Mesothelial cell of epicardium (in vitro differentiated cells): ENCODE results near the gene ARPC4. TPM values are rescaled to one million over a fixed set of nuclear protein-coding genes. Genes with fewer than 3 reads are reported as not detected.

Experiments
- DNase-seq, 2 experiments: peaks; one replicate each; pipeline ENCODE4 v3.0.0; 2021; ENCODE audit warnings: low spot score in 2 of 2; ENCODE audit not compliant: unreplicated experiment in 2 of 2
- H3K27ac Mint-ChIP-seq: 2 replicates; pipeline ENCODE4 v1.8.0; 2021; ENCODE audit warnings: mixed read lengths
- H3K27me3 Mint-ChIP-seq: 2 replicates; pipeline ENCODE4 v1.8.0; 2021; ENCODE audit warnings: low read depth, mixed read lengths
- H3K36me3 Mint-ChIP-seq: 2 replicates; pipeline ENCODE4 v1.8.0; 2021; ENCODE audit warnings: mixed read lengths
- H3K4me1 Mint-ChIP-seq: 2 replicates; pipeline ENCODE4 v1.8.0; 2021; ENCODE audit warnings: mixed read lengths
- H3K4me3 Mint-ChIP-seq: 2 replicates; pipeline ENCODE4 v1.8.0; 2021; ENCODE audit warnings: mild to moderate bottlenecking, moderate library complexity, mixed read lengths
- H3K9me3 Mint-ChIP-seq: 2 replicates; pipeline ENCODE4 v1.8.0; 2021; ENCODE audit warnings: mixed read lengths
- total RNA-seq: library from RNA; stranded (reverse); gene quantifications from 3 replicates; pipeline ENCODE4 v1.2.1, GENCODE V29; 2021
- TF ChIP-seq, protein P1 (sequence below): fragments of 200-600 bp; sonication (generic); IDR thresholded peaks from one replicate; pipeline ENCODE4 v1.5.0; 2021; ENCODE audit warnings: antibody characterized with exemption; ENCODE audit not compliant: unreplicated experiment

ARPC4 gene
- total RNA-seq, 1 donor from 2014 or later: 138 TPM

DNA sequence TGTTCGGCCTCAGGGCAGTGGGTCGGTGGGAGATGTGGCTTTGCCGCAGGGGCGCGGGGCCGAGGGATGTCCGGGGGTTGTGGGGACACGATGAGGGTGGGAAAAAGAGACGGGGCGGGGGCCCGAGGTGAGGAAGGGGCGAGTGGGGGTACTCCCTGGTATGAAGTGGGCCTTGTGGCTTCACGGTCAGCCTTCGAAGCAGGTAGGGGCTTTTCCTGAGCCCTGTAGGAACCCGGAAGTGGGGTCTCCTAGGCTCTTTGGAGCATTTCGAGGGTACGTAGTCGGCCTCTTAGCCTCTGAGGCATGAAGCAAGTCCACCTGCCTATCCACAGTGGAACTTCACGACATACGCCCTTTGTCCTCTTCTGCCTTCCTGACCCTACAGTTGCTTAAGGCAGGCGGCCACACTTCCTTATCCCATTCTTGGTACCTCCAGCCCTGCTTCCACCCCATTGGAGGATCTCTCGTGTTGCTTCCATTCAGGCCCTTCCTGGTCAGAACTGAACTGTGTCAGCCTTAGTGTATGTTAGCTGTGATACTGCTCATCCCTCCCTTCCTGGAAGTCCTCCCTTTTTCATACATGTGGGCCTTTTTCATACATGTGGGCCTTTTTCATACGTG, 389 bp downstream of the ARPC4 start:
- peaks cover 29% of the 10 kb centered on the region for H3K36me3 Mint-ChIP-seq
- H3K4me3 Mint-ChIP-seq: peak overlapping the region; percentile 98
- peak overlapping the region; percentile 100 for H3K27ac Mint-ChIP-seq
- no peak for DNase-seq
- H3K4me1 Mint-ChIP-seq: peaks cover 22% of the 10 kb centered on the region
- no peaks in the 10 kb centered on the region for H3K27me3 Mint-ChIP-seq
- TF ChIP-seq, protein P1, sequence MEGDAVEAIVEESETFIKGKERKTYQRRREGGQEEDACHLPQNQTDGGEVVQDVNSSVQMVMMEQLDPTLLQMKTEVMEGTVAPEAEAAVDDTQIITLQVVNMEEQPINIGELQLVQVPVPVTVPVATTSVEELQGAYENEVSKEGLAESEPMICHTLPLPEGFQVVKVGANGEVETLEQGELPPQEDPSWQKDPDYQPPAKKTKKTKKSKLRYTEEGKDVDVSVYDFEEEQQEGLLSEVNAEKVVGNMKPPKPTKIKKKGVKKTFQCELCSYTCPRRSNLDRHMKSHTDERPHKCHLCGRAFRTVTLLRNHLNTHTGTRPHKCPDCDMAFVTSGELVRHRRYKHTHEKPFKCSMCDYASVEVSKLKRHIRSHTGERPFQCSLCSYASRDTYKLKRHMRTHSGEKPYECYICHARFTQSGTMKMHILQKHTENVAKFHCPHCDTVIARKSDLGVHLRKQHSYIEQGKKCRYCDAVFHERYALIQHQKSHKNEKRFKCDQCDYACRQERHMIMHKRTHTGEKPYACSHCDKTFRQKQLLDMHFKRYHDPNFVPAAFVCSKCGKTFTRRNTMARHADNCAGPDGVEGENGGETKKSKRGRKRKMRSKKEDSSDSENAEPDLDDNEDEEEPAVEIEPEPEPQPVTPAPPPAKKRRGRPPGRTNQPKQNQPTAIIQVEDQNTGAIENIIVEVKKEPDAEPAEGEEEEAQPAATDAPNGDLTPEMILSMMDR: no peak
- H3K9me3 Mint-ChIP-seq: no peaks in the 10 kb centered on the region

DNA sequence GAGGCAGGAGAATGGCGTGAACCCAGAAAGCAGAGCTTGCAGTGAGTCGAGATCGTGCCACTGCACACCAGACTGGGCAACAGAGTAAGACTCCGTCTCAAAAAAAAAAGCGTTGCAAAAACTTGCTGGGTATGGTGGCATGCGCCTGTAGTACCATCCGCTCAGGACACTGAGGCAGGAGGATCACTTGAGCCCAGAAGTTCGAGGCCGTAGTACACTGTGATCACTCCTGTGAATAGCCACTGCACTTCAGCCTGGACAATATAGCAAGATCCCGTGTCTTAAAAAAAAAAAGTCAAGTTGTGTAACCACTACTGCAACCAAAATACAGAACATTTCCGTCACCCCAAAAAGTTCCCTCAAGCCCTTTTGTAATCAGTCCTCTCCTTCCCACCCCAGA, 1.5 kb downstream of the ARPC4 start:
- Mint-ChIP-seq H3K27ac (peak overlapping the region; percentile 69), H3K27me3 (no peaks in the 10 kb centered on the region), H3K9me3 (no peaks in the 10 kb centered on the region), H3K4me3 (peak overlapping the region; percentile 98), H3K4me1 (peaks cover 22% of the 10 kb centered on the region), H3K36me3 (peaks cover 25% of the 10 kb centered on the region)
- no peak for DNase-seq
- TF ChIP-seq, protein P1: no peak

DNA sequence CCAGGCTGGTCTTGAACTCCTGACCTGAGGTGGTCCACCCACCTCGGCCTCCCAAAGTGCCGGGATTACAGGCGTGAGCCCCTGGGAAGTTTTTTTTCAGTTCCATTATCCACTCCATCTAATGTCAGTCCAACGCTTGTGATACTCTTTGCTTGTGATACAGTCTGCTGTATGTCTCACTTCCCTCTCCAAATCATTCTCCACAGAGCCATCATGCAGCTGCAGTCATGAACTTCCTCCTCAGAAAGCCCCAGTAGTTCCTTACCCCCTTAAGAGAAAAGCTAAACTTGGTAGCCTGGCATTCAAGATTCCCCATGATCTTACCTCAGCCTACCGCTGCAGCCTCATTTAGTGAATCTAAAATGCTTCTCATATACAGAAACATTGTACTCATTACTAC, 2.3 kb downstream of the ARPC4 start:
- TF ChIP-seq, protein P1: no peak
- peaks cover 22% of the 10 kb centered on the region for H3K4me1 Mint-ChIP-seq
- peak overlapping the region; percentile 48 for H3K4me3 Mint-ChIP-seq
- peak overlapping the region; percentile 35 for H3K27ac Mint-ChIP-seq
- no peak for DNase-seq
- H3K9me3 Mint-ChIP-seq: no peaks in the 10 kb centered on the region
- H3K36me3 Mint-ChIP-seq: peaks cover 21% of the 10 kb centered on the region
- H3K27me3 Mint-ChIP-seq: no peaks in the 10 kb centered on the region

DNA sequence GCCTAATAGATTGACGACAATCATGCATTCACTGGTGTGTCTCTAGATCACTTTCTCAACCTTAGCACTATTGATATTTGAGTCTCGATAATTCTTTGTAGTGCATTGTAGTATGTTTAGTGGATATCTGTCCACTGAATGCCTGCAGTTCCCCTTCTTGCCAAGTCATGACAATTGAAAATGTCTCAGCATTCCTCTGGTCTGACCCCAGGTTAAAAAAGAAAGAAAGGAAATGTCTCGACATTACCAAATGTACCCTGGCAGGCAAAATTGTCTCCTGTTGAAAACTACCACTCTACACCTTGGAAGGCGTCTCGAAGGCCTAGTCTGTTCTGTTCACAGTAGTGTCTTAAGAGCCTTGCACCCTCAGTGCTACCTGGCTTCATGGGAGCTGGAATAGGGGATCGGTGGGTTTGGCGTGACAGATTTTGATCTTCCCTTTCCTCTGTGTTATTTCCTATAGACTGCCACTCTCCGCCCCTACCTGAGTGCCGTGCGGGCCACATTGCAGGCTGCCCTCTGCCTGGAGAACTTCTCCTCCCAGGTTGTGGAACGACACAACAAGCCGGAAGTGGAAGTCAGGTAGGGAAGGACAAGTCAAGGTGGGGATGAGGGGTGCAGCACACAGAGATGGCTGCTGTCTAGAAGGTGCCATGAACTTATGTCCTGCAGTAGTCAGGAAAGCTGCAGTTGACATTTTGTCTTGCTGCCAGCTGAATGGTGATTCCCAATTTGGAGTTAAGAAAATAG, 4.5 kb downstream of the ARPC4 start:
- Mint-ChIP-seq H3K36me3 (peaks cover 24% of the 10 kb centered on the region), H3K27ac (no peak overlapping the region), H3K4me1 (peaks cover 12% of the 10 kb centered on the region), H3K9me3 (no peaks in the 10 kb centered on the region), H3K27me3 (no peaks in the 10 kb centered on the region), H3K4me3 (no peak overlapping the region)
- TF ChIP-seq, protein P1: no peak
- DNase-seq: no peak

DNA sequence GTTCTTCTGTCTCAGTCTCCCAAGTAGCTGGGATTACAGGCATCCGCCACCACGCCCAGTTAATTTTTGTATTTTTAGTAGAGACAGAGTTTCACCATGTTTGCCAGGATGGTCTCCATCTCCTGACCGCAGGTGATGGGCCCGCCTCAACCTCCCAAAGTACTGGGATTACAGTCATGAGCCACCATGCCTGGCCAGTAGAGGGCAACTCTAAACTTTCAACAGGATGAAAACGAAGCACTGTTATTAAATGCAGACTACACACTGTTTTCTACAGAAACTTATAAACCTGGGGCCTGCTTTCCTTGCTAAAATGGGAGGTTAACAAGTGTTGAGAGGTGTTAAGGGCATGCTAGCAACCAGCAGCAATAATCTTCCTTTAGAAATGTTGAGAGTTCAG, 7.6 kb downstream of the ARPC4 start:
- H3K9me3 Mint-ChIP-seq: no peaks in the 10 kb centered on the region
- no peaks in the 10 kb centered on the region for H3K27me3 Mint-ChIP-seq
- no peaks in the 10 kb centered on the region for H3K4me1 Mint-ChIP-seq
- H3K4me3 Mint-ChIP-seq: no peak overlapping the region
- peaks cover 34% of the 10 kb centered on the region for H3K36me3 Mint-ChIP-seq
- DNase-seq: no peak
- TF ChIP-seq, protein P1: peak; percentile 39
- no peak overlapping the region for H3K27ac Mint-ChIP-seq
